ENCODE measurements around the gene NR6A1. TPM values are rescaled to one million over a fixed set of nuclear protein-coding genes. Genes with fewer than 3 reads are reported as not detected.

The NR6A1 gene
- total RNA-seq, 1 donor from 2014 or later = 1.3 TPM

GRCh38 chr9:124664143-124664542 is 107.0 kb downstream of the NR6A1 start:
- no peak for DNase-seq (ENCODE audit: extremely low read depth, low read depth, low spot score)

- peak; percentile 86 for DNase-seq (ENCODE audit: extremely low read depth, low read depth, low spot score)
Measured at GRCh38 chr9:124663046-124663961, 107.8 kb downstream of the NR6A1 start.

GRCh38 chr9:124662561-124662960 is 108.5 kb downstream of the NR6A1 start:
- no peak for DNase-seq (ENCODE audit: extremely low read depth, low read depth, low spot score)

GRCh38 chr9:124661271-124661670 is 109.8 kb downstream of the NR6A1 start:
- no peak for DNase-seq (ENCODE audit: extremely low read depth, low read depth, low spot score)

DNA sequence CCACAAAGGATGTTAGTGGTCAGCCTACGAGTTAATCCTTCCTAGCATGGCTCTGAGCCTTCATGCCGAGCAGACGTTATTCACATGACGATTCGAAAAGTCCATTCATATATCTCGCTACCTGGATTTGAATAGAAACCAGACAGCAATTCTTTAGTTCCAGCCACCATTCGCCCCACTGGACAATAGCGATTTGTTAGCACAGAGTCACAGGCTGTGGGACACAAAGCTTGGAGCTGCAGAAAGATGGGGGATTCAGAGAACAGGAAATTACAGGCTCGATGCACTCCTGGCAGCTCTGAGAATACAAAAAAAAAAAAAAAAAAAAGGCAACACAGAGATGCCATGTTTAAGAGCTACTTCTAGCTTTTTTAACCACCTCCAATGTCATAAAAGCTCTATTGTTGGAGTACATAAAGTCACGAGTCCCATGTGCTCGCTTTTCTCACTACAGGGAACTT is 110.7 kb downstream of the NR6A1 start:
- DNase-seq (ENCODE audit: extremely low read depth, low read depth, low spot score) = peak; percentile 71

DNA sequence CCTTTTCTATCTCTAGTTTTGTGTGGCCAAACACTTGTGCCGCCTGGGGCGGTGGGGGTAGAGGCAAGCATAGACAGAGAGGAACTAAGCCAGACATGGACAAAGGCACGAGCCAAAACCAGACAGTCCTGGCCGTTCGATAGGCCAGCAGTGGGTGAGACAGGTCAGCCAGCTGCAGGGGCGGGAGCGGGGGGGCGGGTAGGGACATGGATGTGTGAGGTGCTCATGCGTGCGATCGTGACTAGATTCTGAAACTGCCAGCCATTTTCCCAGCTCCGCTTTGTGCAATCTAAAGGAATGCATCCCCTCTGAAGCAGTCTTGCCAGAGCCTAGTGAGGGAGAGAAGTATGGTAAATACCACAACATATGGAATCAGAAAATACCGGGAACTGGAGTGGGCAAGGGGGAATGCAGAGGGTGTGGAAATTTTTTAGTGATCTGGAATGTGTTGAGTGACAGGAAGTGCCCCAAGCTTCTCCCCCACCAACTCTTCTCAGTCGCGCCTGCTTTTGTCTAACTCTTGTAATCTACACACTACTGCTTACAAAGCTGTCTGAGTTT is 111.9 kb downstream of the NR6A1 start:
- DNase-seq (ENCODE audit: extremely low read depth, low read depth, low spot score) = peak; percentile 72

GRCh38 chr9:124658165-124659017 is 112.7 kb downstream of the NR6A1 start:
- DNase-seq (ENCODE audit: extremely low read depth, low read depth, low spot score) = peak; percentile 89

- DNase-seq (ENCODE audit: extremely low read depth, low read depth, low spot score) = no peak
Measured at GRCh38 chr9:124657516-124657915, 113.6 kb downstream of the NR6A1 start.

DNA sequence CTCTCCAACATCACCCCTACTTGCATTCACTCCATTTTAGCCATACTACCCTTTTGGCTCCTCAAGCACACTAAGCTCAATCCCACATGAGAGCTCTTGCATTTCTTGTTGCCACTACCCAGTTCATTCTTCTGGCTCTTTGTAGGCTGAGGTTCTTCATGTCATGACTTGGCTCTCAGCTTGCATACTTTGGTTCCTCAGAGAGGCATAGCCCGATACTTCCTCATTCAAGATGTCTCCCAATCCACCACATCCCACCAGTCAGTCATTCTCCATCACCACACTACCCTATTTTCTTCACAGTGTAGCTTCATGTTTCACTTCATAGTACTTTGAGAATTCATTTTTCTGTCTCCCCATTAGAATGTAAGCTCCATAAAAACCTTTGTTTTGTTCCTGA is 116.7 kb downstream of the NR6A1 start:
- no peak for DNase-seq (ENCODE audit: extremely low read depth, low read depth, low spot score)

GRCh38 chr9:124652615-124653393 is 118.3 kb downstream of the NR6A1 start:
- DNase-seq (ENCODE audit: extremely low read depth, low read depth, low spot score) = no peak

DNA sequence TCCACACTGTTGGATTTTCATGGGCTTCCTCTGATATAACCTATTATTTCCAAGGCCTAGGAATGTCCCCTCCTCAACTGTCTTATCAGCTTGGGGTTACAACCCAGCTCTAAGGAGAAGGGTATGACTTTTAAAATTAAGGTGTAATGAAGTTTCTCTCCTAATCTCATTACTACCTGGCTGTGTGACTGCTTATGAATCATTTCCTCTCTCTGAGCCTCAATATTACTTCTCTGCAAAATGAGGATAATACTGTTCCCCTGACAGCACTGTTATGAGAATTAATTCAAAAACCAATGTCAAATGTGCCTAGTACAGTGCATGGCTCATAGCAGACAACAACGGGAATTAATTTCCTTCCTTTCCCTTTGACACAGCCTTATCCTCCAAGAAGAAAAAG is 118.9 kb downstream of the NR6A1 start:
- DNase-seq (ENCODE audit: extremely low read depth, low read depth, low spot score) = no peak

- DNase-seq (ENCODE audit: extremely low read depth, low read depth, low spot score) = no peak
Measured at GRCh38 chr9:124645274-124645673, 125.8 kb downstream of the NR6A1 start.

GRCh38 chr9:124639637-124640036 is 131.5 kb downstream of the NR6A1 start:
- DNase-seq (ENCODE audit: extremely low read depth, low read depth, low spot score) = no peak

DNA sequence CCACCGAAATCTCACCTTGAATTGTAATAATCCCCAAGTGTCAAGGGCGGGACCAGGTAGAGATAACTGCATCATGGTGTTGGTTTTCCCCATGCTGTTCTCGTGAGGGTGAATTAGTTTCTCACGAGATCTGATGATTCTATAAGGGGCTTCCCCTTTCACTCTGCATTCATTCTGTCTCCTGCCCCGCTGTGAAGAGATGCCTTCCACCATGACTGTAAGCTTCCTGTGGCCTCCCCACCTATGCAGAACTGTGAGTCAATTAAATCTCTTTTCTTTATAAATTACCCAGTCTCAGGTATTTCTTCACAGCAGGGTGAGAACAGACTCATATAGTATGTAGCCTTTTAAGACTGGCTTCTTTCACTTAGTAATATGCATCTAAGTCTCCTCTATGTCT is 135.8 kb downstream of the NR6A1 start:
- no peak for DNase-seq (ENCODE audit: extremely low read depth, low read depth, low spot score)

DNA sequence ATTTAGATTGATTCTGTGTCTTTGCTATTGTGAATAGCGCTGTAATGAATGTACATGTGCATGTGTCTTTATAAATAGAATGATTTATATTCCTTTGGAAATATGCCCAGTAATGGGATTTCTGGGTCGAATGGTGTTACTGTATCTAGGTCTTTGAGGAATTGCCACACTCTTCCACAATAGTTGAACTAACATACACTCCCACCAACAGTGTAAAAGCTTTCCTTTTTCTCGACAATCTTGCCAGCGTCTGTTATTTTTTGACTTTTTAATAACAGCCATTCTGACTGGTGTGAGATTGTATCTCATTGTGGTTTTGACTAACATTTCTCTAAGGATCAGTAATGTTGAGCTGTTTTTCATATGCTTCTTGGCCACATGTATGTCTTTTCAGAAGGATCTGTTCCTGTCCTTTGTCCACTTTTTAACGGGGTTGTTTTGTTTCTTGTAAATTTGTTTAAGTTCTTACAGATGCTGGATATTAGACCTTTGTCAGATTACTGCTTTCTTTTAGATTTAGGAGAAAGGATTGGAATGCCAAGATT is 139.0 kb downstream of the NR6A1 start:
- DNase-seq (ENCODE audit: extremely low read depth, low read depth, low spot score) = no peak

DNA sequence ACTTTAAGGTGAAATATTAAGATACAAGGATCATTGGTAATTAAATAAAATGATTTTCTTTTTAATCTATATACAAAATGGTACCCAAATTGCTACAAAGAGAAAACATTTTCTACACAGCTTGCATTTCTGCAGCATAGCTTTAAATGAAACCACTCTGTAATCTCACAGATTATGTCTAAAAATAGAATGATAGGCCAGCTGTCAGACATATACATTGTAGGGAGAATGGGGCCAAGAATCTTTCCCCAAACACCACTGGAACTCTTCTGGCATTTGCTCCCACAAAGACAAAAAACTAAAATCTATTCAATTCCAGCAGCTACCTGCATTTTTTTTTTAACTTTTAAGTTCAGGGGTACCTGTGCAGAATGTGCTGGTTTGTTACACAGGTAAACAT is 139.8 kb downstream of the NR6A1 start:
- DNase-seq (ENCODE audit: extremely low read depth, low read depth, low spot score) = no peak

- DNase-seq (ENCODE audit: extremely low read depth, low read depth, low spot score) = no peak
Measured at GRCh38 chr9:124629600-124629999, 141.5 kb downstream of the NR6A1 start.

DNA sequence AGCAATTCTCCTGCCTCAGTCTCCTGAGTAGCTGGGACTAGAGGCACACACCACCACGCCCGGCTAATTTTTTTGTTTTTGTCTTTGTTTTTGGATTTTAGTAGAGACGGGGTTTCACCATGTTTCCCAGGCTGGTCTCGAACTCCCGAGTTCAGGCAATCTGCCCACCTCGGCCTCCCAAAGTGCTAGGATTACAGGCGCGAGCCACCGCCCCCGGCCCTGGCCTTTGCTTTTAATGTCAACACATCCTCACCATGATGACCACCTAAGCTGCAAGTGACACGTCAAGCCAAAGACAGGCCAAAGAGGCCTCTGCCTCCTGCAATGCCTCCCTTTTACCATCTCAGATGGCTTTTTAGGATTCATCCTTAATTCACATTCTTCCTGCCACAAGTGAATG is 142.4 kb downstream of the NR6A1 start:
- DNase-seq (ENCODE audit: extremely low read depth, low read depth, low spot score) = no peak

- no peak for DNase-seq (ENCODE audit: extremely low read depth, low read depth, low spot score)
Measured at GRCh38 chr9:124626276-124626675, 144.8 kb downstream of the NR6A1 start.

GRCh38 chr9:124625087-124625486 is 146.0 kb downstream of the NR6A1 start:
- no peak for DNase-seq (ENCODE audit: extremely low read depth, low read depth, low spot score)

DNA sequence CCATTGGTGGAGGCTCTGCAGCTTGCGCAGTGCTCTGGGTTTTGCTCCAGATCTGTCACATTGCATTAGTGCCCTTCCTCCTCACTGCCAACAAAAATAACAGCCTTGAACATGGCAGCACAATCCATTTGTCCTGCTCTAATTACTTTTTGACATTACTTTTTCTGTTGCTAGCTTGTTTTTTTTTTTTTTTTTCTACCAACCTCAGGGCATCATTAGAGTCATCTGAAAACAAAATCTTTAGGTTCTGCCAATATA is 146.4 kb downstream of the NR6A1 start:
- no peak for DNase-seq (ENCODE audit: extremely low read depth, low read depth, low spot score)

Measured in glomerular endothelial cell (primary cell).